Right atrium auricular region (tissue), 2 donors: ENCODE data around the gene GCN1. TPM values are rescaled to one million over a fixed set of nuclear protein-coding genes. Genes with fewer than 3 reads are reported as not detected.

Experiments
- DNase-seq: peaks from one replicate; pipeline ENCODE4 v3.0.0-alpha.2; 2019; ENCODE audit warnings: low spot score
- H3K27ac ChIP-seq, 2 donors: fragments of 200-600 bp; sonication (generic); 1 replicate in 1 of 2; 2 replicates in 1 of 2; pipeline ENCODE4 v1.5.1; 2016 to 2019
- H3K27me3 ChIP-seq, 2 donors: fragments of 200-600 bp; sonication (generic); one replicate each; pipeline versions ENCODE4 v1.5.1 to v1.6.0; 2017 to 2019
- H3K36me3 ChIP-seq: fragments of 200-600 bp; sonication (generic); one replicate; pipeline ENCODE4 v1.5.1; 2016
- H3K4me1 ChIP-seq, 2 donors: fragments of 200-600 bp; sonication (generic); one replicate each; pipeline versions ENCODE4 v1.5.1 to v1.6.0; 2017 to 2019
- H3K4me3 ChIP-seq, 2 donors: fragments of 200-600 bp; sonication (generic); 1 replicate in 1 of 2; 2 replicates in 1 of 2; pipeline ENCODE4 v1.5.1; 2017 to 2019; ENCODE audit warnings: mild to moderate bottlenecking in 1 of 2, moderate library complexity in 1 of 2
- H3K9me3 ChIP-seq, 2 donors: fragments of 200-600 bp; sonication (generic); one replicate each; pipeline ENCODE4 v1.5.1; 2019
- CTCF ChIP-seq, 2 donors: fragments of 200-600 bp; sonication (generic); IDR thresholded peaks; one replicate each; pipeline ENCODE4 v1.5.1; 2019; ENCODE audit warnings: antibody characterized with exemption in 2 of 2
- total RNA-seq, 2 donors: library from RNA; depleted of rRNA; stranded (reverse); fragments of >200 nt; gene quantifications; one replicate each; pipeline ENCODE4 v1.1.0, GENCODE V29; 2016

The GCN1 gene
- total RNA-seq, 2 donors from 2014 or later, result 28.3 to 36.0 TPM

DNA sequence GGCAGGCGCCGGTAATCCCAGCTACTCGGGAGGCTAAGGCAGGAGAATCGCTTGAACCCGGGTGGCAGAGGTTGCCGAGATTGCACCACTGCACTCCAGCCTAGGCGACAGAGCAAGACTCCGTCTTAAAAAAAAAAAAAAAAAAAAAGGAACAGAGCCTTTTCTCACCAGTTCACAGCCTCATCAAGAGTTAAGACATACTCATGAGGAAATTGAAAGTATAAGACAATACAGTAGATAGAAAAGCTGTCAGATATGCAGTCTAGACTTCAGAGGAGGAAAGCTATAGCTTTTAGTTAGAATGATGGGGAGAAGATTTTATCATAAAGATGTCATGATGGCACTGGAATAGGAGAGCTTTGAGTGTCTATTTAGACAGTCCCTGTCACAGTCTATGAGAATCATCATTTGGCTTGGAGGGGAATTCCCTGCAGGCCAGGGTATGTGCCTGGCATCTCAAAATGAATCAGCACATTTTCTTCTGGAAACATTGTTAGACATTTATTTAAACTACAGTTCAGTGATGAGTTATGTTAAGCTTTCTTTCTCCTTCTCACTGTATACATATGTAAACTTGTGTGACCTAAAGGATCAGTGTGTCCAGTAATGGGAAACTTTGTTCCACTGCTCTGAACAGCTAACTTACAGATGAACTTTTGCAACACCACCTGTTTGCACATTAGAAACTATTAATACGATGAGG is 75.1 kb downstream of the GCN1 start:
- peaks cover 0 to 34% of the 10 kb centered on the region in 2 donors for H3K4me1 ChIP-seq
- no peak overlapping the region for H3K4me3 ChIP-seq
- no peak overlapping the region for H3K27ac ChIP-seq
- H3K27me3 ChIP-seq, result no peaks in the 10 kb centered on the region
- DNase-seq, result no peak
- H3K9me3 ChIP-seq, result no peaks in the 10 kb centered on the region
- no peaks in the 10 kb centered on the region for H3K36me3 ChIP-seq
- TF ChIP-seq CTCF (IDR thresholded peaks at IDR 0.05), result no peak

GRCh38 chr12:120118321-120119061 is 76.0 kb downstream of the GCN1 start:
- no peaks in the 10 kb centered on the region for H3K36me3 ChIP-seq
- peak overlapping the region in 1 of 2 donors; percentile 4 for H3K4me3 ChIP-seq
- peaks cover 0 to 34% of the 10 kb centered on the region in 2 donors for H3K4me1 ChIP-seq
- DNase-seq, result no peak
- no peak for TF ChIP-seq CTCF (IDR thresholded peaks at IDR 0.05)
- H3K27me3 ChIP-seq, result no peaks in the 10 kb centered on the region
- H3K9me3 ChIP-seq, result no peaks in the 10 kb centered on the region
- no peak overlapping the region for H3K27ac ChIP-seq

DNA sequence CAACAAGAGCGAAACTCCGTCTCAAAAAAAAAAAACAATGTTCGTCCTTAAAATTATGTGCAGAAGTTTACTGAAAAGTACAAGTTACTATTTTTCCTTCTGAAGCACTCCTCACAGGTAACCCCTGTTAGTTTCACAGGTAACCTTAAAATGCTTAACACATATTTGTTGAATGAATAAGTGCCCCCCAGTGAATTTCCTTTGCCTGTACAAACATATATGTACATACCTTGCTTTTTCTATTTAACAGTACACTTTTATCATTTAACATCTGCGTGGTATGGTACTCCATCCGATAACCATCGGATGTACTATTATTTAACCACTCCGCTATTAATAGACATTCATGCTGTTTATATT is 76.6 kb downstream of the GCN1 start:
- TF ChIP-seq CTCF (IDR thresholded peaks at IDR 0.05), result no peak
- no peak for DNase-seq
- H3K4me3 ChIP-seq, result peak overlapping the region; percentile 79 to 91
- no peaks in the 10 kb centered on the region for H3K9me3 ChIP-seq
- no peaks in the 10 kb centered on the region for H3K36me3 ChIP-seq
- H3K27ac ChIP-seq, result no peak overlapping the region
- peaks cover 0 to 34% of the 10 kb centered on the region in 2 donors for H3K4me1 ChIP-seq
- H3K27me3 ChIP-seq, result no peaks in the 10 kb centered on the region

- DNase-seq, result peak; percentile 92
- no peak for TF ChIP-seq CTCF (IDR thresholded peaks at IDR 0.05)
- Histone ChIP-seq H3K27me3 (no peaks in the 10 kb centered on the region), H3K9me3 (no peaks in the 10 kb centered on the region), H3K27ac (peak overlapping the region; percentile 95 to 97), H3K4me1 (peaks cover 0 to 36% of the 10 kb centered on the region in 2 donors), H3K36me3 (no peaks in the 10 kb centered on the region), H3K4me3 (peak overlapping the region; percentile 79 to 91)
These were observed 77.5 kb downstream of the GCN1 start for GRCh38 chr12:120116792-120117651.

GRCh38 chr12:120116441-120116791 is 78.1 kb downstream of the GCN1 start, which contains the start of gene RAB35:
RAB35 (minus strand) TSS chr12:120116753; CDS start chr12:120116650, 103 bp downstream.
- Histone ChIP-seq H3K27me3 (no peaks in the 10 kb centered on the region), H3K4me1 (peaks cover 0 to 42% of the 10 kb centered on the region in 2 donors), H3K9me3 (no peaks in the 10 kb centered on the region), H3K27ac (peak within 1 kb of the TSS; percentile 95 to 97), H3K36me3 (no peaks in the 10 kb centered on the region), H3K4me3 (peak within 1 kb of the TSS; percentile 79 to 91)
- no peak for DNase-seq
- no peak for TF ChIP-seq CTCF (IDR thresholded peaks at IDR 0.05)
